Type B pancreatic cell (in vitro differentiated cells): ENCODE measurements around the gene CDH7. TPM values are rescaled to one million over a fixed set of nuclear protein-coding genes. Genes with fewer than 3 reads are reported as not detected.

ENCODE experiments used
- DNase-seq: peaks from one replicate; pipeline ENCODE4 v3.0.0; 2021; ENCODE audit warnings: mixed read lengths; ENCODE audit not compliant: unreplicated experiment; ENCODE audit errors: extremely low spot score
- H3K27ac Mint-ChIP-seq: 2 replicates; pipeline ENCODE4 v1.8.0; 2021; ENCODE audit warnings: mild to moderate bottlenecking, mixed read lengths
- H3K27me3 Mint-ChIP-seq: 2 replicates; pipeline ENCODE4 v1.8.0; 2021; ENCODE audit warnings: mixed read lengths
- H3K36me3 Mint-ChIP-seq: 2 replicates; pipeline ENCODE4 v1.8.0; 2021; ENCODE audit warnings: mixed read lengths
- H3K4me1 Mint-ChIP-seq: one replicate; pipeline ENCODE4 v1.8.0; 2021; ENCODE audit warnings: mixed read lengths; ENCODE audit not compliant: unreplicated experiment
- H3K4me3 Mint-ChIP-seq: 2 replicates; pipeline ENCODE4 v1.8.0; 2021; ENCODE audit warnings: mild to moderate bottlenecking, mixed read lengths
- H3K9me3 Mint-ChIP-seq: 2 replicates; pipeline ENCODE4 v1.8.0; 2021; ENCODE audit warnings: mixed read lengths
- total RNA-seq: library from RNA; stranded (reverse); gene quantifications from 2 replicates; pipeline ENCODE4 v1.2.1, GENCODE V29; 2021; ENCODE audit warnings: low replicate concordance
- TF ChIP-seq, protein P1 (sequence below): fragments of 200-600 bp; sonication (generic); conservative IDR thresholded peaks from 2 replicates; pipeline ENCODE4 v1.5.0; 2021; ENCODE audit warnings: antibody characterized with exemption, mild to moderate bottlenecking

The CDH7 gene
- total RNA-seq, 1 donor from 2014 or later = 5.5 TPM

DNA sequence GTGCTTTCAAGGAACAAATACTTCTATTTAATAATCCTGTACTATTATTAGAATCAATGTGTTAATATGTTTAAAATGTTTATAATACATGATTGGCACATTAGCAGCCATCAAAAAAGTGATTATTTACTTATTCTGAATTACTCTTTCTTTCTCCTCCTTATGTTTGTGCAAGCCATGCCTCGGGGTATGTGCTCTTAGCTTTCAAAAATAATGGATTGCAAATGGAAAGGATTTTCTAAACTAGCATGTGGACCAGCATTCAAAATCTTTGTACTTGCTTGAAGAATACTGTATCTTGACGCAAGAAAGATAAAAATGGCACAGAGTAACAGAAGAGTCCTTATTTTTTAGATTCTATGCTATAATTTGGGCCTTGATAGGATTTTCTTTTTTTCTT, 156.5 kb downstream of the CDH7 start:
- Mint-ChIP-seq H3K27me3 (no peaks in the 10 kb centered on the region), H3K27ac (no peak overlapping the region), H3K4me1 (peaks cover 10% of the 10 kb centered on the region), H3K36me3 (no peaks in the 10 kb centered on the region), H3K4me3 (no peak overlapping the region), H3K9me3 (no peaks in the 10 kb centered on the region)
- DNase-seq = no peak
- TF ChIP-seq, protein P1, sequence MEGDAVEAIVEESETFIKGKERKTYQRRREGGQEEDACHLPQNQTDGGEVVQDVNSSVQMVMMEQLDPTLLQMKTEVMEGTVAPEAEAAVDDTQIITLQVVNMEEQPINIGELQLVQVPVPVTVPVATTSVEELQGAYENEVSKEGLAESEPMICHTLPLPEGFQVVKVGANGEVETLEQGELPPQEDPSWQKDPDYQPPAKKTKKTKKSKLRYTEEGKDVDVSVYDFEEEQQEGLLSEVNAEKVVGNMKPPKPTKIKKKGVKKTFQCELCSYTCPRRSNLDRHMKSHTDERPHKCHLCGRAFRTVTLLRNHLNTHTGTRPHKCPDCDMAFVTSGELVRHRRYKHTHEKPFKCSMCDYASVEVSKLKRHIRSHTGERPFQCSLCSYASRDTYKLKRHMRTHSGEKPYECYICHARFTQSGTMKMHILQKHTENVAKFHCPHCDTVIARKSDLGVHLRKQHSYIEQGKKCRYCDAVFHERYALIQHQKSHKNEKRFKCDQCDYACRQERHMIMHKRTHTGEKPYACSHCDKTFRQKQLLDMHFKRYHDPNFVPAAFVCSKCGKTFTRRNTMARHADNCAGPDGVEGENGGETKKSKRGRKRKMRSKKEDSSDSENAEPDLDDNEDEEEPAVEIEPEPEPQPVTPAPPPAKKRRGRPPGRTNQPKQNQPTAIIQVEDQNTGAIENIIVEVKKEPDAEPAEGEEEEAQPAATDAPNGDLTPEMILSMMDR = no peak

- no peak for DNase-seq
- Mint-ChIP-seq H3K4me1 (no peaks in the 10 kb centered on the region), H3K27me3 (no peaks in the 10 kb centered on the region), H3K4me3 (no peak overlapping the region), H3K27ac (no peak overlapping the region), H3K36me3 (no peaks in the 10 kb centered on the region), H3K9me3 (no peaks in the 10 kb centered on the region)
- TF ChIP-seq, protein P1 = no peak
Observed at GRCh38 chr18:65919018-65919417, 168.2 kb downstream of the CDH7 start.

DNA sequence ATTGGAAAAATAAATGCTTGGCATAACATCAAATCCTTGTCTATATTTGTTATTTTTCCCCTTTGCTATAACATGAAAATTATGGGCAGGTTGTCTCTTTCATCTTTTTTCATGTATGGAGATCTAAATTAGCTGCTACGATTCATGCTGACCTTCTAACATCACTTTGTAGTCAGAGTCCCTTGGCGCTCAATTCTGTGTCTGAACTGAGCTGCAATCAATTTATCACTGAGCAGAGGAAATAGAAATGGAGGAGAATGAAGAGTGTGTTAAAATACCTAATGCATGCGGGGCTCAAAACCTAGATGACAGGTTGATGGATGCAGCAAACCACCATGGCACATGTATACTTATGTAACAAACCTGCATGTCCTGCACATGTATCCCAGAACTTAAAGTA, 168.9 kb downstream of the CDH7 start:
- Mint-ChIP-seq H3K4me3 (no peak overlapping the region), H3K4me1 (no peaks in the 10 kb centered on the region), H3K27me3 (no peaks in the 10 kb centered on the region), H3K36me3 (no peaks in the 10 kb centered on the region), H3K9me3 (no peaks in the 10 kb centered on the region), H3K27ac (no peak overlapping the region)
- DNase-seq = no peak
- TF ChIP-seq, protein P1 = no peak

GRCh38 chr18:65922103-65922502, 171.3 kb downstream of the CDH7 start:
- H3K27ac Mint-ChIP-seq = no peak overlapping the region
- H3K9me3 Mint-ChIP-seq = no peaks in the 10 kb centered on the region
- no peaks in the 10 kb centered on the region for H3K36me3 Mint-ChIP-seq
- no peak for DNase-seq
- no peaks in the 10 kb centered on the region for H3K4me1 Mint-ChIP-seq
- TF ChIP-seq, protein P1 = no peak
- no peak overlapping the region for H3K4me3 Mint-ChIP-seq
- H3K27me3 Mint-ChIP-seq = no peaks in the 10 kb centered on the region

DNA sequence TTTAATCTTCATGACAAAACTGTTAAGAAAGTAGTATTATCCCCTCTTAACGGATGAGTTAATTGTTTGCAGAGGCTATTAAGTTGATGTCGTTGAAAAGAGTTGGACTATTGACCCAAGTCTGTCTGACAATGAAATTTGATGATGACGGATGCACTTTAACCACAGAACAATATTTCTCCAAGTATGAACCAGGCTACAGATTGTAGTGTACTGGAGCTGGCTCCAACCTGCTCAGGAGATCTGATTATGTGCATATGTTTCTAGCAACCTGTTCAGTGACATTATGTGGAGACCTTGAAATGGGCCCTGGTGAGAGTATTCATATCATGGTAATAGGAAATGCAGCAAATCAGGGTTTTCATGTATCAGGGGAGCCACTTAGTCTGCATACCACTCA, 174.1 kb downstream of the CDH7 start:
- H3K9me3 Mint-ChIP-seq = no peaks in the 10 kb centered on the region
- no peak overlapping the region for H3K4me3 Mint-ChIP-seq
- H3K4me1 Mint-ChIP-seq = no peaks in the 10 kb centered on the region
- DNase-seq = no peak
- no peaks in the 10 kb centered on the region for H3K27me3 Mint-ChIP-seq
- H3K27ac Mint-ChIP-seq = no peak overlapping the region
- no peaks in the 10 kb centered on the region for H3K36me3 Mint-ChIP-seq
- TF ChIP-seq, protein P1 = no peak

- no peak for DNase-seq
- H3K4me1 Mint-ChIP-seq = no peaks in the 10 kb centered on the region
- H3K27ac Mint-ChIP-seq = no peak overlapping the region
- H3K36me3 Mint-ChIP-seq = no peaks in the 10 kb centered on the region
- no peak overlapping the region for H3K4me3 Mint-ChIP-seq
- no peaks in the 10 kb centered on the region for H3K27me3 Mint-ChIP-seq
- peaks cover 5% of the 10 kb centered on the region for H3K9me3 Mint-ChIP-seq
- TF ChIP-seq, protein P1 = no peak
Observed at GRCh38 chr18:65934874-65935273, 184.1 kb downstream of the CDH7 start.
